ENCODE measurements around the gene HOXC9.

Gene HOXC9

DNA sequence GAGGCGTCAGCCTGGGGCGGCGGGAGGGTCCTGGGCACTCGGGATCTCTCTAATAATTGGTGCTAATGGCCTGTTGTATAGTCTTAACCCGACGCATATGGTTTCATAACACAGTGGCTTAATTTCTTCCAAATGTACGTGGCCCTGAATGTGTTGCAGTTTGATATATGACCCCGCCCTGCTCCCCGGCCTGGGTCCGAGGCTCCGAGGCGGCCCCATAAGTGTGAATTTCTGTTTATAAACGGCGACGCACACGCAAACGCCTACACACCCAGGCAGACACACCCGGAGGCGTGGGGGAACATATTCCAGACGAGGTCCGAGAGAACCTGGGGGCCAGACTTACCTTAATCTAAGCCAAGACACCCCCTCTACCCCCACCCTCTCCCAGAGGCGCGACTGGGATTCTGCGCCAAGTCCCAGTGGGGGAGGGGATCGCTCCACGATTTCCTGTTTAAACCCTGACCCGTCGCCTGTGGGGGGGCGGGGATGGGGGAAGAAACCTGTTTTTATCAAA is 18.6 kb downstream of the HOXC9 start (continued):
- TF ChIP-seq SCRT2 (tag by site-specific recombination; IDR thresholded peaks at IDR 0.05), result no peak
- TF ChIP-seq ZNF596 (tag by site-specific recombination; IDR thresholded peaks at IDR 0.05), result peak; percentile 37; the same call in 1 of the 2 replicates
- TF ChIP-seq, protein P1, sequence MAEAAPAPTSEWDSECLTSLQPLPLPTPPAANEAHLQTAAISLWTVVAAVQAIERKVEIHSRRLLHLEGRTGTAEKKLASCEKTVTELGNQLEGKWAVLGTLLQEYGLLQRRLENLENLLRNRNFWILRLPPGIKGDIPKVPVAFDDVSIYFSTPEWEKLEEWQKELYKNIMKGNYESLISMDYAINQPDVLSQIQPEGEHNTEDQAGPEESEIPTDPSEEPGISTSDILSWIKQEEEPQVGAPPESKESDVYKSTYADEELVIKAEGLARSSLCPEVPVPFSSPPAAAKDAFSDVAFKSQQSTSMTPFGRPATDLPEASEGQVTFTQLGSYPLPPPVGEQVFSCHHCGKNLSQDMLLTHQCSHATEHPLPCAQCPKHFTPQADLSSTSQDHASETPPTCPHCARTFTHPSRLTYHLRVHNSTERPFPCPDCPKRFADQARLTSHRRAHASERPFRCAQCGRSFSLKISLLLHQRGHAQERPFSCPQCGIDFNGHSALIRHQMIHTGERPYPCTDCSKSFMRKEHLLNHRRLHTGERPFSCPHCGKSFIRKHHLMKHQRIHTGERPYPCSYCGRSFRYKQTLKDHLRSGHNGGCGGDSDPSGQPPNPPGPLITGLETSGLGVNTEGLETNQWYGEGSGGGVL (tag by site-specific recombination; IDR thresholded peaks at IDR 0.05), result peak; percentile 70
- peak; percentile 22; the same call in 1 of the 2 replicates for TF ChIP-seq BCL11B (tag by site-specific recombination; IDR thresholded peaks at IDR 0.05; ENCODE audit: low read depth)
- TF ChIP-seq ZNF350 (tag by site-specific recombination; IDR thresholded peaks at IDR 0.05), result no peak
- TF ChIP-seq, protein P2, sequence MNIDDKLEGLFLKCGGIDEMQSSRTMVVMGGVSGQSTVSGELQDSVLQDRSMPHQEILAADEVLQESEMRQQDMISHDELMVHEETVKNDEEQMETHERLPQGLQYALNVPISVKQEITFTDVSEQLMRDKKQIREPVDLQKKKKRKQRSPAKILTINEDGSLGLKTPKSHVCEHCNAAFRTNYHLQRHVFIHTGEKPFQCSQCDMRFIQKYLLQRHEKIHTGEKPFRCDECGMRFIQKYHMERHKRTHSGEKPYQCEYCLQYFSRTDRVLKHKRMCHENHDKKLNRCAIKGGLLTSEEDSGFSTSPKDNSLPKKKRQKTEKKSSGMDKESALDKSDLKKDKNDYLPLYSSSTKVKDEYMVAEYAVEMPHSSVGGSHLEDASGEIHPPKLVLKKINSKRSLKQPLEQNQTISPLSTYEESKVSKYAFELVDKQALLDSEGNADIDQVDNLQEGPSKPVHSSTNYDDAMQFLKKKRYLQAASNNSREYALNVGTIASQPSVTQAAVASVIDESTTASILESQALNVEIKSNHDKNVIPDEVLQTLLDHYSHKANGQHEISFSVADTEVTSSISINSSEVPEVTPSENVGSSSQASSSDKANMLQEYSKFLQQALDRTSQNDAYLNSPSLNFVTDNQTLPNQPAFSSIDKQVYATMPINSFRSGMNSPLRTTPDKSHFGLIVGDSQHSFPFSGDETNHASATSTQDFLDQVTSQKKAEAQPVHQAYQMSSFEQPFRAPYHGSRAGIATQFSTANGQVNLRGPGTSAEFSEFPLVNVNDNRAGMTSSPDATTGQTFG (tag by site-specific recombination; IDR thresholded peaks at IDR 0.05; ENCODE audit: borderline replicate concordance), result no peak
- TF ChIP-seq ZBTB20 (tag by site-specific recombination; IDR thresholded peaks at IDR 0.05), result peak; percentile 33; the same call in 1 of the 2 replicates
- peak; percentile 85 for TF ChIP-seq EGR2 (tag by site-specific recombination; IDR thresholded peaks at IDR 0.05; ENCODE audit: low read depth)
- 0 out of 2 replicates have a peak, but pooled peaks have one; percentile 6 for TF ChIP-seq ZFP37 (tag by site-specific recombination; IDR thresholded peaks at IDR 0.05)
- no peak for TF ChIP-seq ZNF174 (tag by site-specific recombination; IDR thresholded peaks at IDR 0.05)
- TF ChIP-seq TCF7L2 (IDR thresholded peaks at IDR 0.05; ENCODE audit: borderline replicate concordance, low read depth, low read length), result no peak
- no peak for TF ChIP-seq ZNF792 (tag by site-specific recombination; IDR thresholded peaks at IDR 0.05)
- no peak for TF ChIP-seq ZNF416 (tag by site-specific recombination; IDR thresholded peaks at IDR 0.05)
- TF ChIP-seq, protein P3, sequence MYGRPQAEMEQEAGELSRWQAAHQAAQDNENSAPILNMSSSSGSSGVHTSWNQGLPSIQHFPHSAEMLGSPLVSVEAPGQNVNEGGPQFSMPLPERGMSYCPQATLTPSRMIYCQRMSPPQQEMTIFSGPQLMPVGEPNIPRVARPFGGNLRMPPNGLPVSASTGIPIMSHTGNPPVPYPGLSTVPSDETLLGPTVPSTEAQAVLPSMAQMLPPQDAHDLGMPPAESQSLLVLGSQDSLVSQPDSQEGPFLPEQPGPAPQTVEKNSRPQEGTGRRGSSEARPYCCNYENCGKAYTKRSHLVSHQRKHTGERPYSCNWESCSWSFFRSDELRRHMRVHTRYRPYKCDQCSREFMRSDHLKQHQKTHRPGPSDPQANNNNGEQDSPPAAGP (tag by site-specific recombination; IDR thresholded peaks at IDR 0.05), result peak; percentile 57
- TF ChIP-seq, protein P4, sequence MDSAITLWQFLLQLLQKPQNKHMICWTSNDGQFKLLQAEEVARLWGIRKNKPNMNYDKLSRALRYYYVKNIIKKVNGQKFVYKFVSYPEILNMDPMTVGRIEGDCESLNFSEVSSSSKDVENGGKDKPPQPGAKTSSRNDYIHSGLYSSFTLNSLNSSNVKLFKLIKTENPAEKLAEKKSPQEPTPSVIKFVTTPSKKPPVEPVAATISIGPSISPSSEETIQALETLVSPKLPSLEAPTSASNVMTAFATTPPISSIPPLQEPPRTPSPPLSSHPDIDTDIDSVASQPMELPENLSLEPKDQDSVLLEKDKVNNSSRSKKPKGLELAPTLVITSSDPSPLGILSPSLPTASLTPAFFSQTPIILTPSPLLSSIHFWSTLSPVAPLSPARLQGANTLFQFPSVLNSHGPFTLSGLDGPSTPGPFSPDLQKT (IDR thresholded peaks at IDR 0.05; ENCODE audit: borderline replicate concordance, low read depth, low read length), result no peak
- no peak for TF ChIP-seq ZNF426 (tag by site-specific recombination; IDR thresholded peaks at IDR 0.05)
- TF ChIP-seq ZNF2 (tag by site-specific recombination; IDR thresholded peaks at IDR 0.05), result 0 out of 2 replicates have a peak, but pooled peaks have one; percentile 4
- TF ChIP-seq ZNF155 (tag by site-specific recombination; IDR thresholded peaks at IDR 0.05), result no peak
- TF ChIP-seq, protein P5, sequence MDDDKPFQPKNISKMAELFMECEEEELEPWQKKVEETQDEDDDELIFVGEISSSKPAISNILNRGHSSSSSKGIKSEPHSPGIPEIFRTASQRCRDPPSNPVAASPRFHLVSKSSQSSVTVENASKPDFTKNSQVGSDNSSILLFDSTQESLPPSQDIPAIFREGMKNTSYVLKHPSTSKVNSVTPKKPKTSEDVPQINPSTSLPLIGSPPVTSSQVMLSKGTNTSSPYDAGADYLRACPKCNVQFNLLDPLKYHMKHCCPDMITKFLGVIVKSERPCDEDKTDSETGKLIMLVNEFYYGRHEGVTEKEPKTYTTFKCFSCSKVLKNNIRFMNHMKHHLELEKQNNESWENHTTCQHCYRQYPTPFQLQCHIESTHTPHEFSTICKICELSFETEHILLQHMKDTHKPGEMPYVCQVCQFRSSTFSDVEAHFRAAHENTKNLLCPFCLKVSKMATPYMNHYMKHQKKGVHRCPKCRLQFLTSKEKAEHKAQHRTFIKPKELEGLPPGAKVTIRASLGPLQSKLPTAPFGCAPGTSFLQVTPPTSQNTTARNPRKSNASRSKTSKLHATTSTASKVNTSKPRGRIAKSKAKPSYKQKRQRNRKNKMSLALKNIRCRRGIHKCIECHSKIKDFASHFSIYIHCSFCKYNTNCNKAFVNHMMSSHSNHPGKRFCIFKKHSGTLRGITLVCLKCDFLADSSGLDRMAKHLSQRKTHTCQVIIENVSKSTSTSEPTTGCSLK (tag by site-specific recombination; IDR thresholded peaks at IDR 0.05), result no peak
- TF ChIP-seq, protein P6, sequence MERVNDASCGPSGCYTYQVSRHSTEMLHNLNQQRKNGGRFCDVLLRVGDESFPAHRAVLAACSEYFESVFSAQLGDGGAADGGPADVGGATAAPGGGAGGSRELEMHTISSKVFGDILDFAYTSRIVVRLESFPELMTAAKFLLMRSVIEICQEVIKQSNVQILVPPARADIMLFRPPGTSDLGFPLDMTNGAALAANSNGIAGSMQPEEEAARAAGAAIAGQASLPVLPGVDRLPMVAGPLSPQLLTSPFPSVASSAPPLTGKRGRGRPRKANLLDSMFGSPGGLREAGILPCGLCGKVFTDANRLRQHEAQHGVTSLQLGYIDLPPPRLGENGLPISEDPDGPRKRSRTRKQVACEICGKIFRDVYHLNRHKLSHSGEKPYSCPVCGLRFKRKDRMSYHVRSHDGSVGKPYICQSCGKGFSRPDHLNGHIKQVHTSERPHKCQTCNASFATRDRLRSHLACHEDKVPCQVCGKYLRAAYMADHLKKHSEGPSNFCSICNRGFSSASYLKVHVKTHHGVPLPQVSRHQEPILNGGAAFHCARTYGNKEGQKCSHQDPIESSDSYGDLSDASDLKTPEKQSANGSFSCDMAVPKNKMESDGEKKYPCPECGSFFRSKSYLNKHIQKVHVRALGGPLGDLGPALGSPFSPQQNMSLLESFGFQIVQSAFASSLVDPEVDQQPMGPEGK (tag by site-specific recombination; IDR thresholded peaks at IDR 0.05), result peak; percentile 19; the same call in 1 of the 2 replicates
- TF ChIP-seq ZSCAN30 (tag by site-specific recombination; IDR thresholded peaks at IDR 0.05), result peak; percentile 48; the same call in 1 of the 2 replicates
- TF ChIP-seq ZNF266 (tag by site-specific recombination; IDR thresholded peaks at IDR 0.05; ENCODE audit: low read depth), result no peak
- TF ChIP-seq, protein P7, sequence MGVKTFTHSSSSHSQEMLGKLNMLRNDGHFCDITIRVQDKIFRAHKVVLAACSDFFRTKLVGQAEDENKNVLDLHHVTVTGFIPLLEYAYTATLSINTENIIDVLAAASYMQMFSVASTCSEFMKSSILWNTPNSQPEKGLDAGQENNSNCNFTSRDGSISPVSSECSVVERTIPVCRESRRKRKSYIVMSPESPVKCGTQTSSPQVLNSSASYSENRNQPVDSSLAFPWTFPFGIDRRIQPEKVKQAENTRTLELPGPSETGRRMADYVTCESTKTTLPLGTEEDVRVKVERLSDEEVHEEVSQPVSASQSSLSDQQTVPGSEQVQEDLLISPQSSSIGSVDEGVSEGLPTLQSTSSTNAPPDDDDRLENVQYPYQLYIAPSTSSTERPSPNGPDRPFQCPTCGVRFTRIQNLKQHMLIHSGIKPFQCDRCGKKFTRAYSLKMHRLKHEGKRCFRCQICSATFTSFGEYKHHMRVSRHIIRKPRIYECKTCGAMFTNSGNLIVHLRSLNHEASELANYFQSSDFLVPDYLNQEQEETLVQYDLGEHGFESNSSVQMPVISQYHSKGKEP (tag by site-specific recombination; IDR thresholded peaks at IDR 0.05), result 0 out of 2 replicates have a peak, but pooled peaks have one; percentile 21
- no peak for TF ChIP-seq ZNF391 (tag by site-specific recombination; IDR thresholded peaks at IDR 0.05; ENCODE audit: borderline replicate concordance, low read depth)
- TF ChIP-seq ZNF621 (tag by site-specific recombination; IDR thresholded peaks at IDR 0.05), result no peak
- TF ChIP-seq ZNF354C (tag by site-specific recombination; IDR thresholded peaks at IDR 0.05; ENCODE audit: borderline replicate concordance, low read depth), result no peak
- no peak for TF ChIP-seq ZEB2 (tag by site-specific recombination; IDR thresholded peaks at IDR 0.05)

Measured in HEK293 (cell line).